ENCODE measurements around the gene LRRC49. TPM values are rescaled to one million over a fixed set of nuclear protein-coding genes. Genes with fewer than 3 reads are reported as not detected.

Gene LRRC49
- total RNA-seq, 1 experiment from 2014 or later: 8.3 TPM

- Histone ChIP-seq H2BK12ac (ENCODE audit: insufficient read length, low read depth, low read length) (no peak overlapping the region), H3K14ac (ENCODE audit: insufficient read depth, low read length) (no peak overlapping the region), H2BK120ac (ENCODE audit: low read depth, low read length, poor library complexity, severe bottlenecking) (no peak overlapping the region), H3K9ac (ENCODE audit: extremely low read depth, insufficient read length, low read length) (no peak overlapping the region), H3K23ac (ENCODE audit: insufficient read length, low read depth, low read length) (no peak overlapping the region), H2AK5ac (ENCODE audit: insufficient read length, low read length) (no peak overlapping the region), H4K5ac (ENCODE audit: insufficient read length, low read depth, low read length) (no peak overlapping the region), H4K91ac (ENCODE audit: insufficient read length, low read depth, low read length) (no peak overlapping the region), H3K4me1 (ENCODE audit: insufficient read depth, low read length) (no peaks in the 10 kb centered on the region), H3K27ac (ENCODE audit: insufficient read length, low read depth, low read length) (no peak overlapping the region), H3K9me3 (ENCODE audit: control insufficient read depth, low read depth, low read length) (no peaks in the 10 kb centered on the region), H3T11ph (ENCODE audit: low read length) (no peak overlapping the region), H2BK5ac (ENCODE audit: insufficient read length, low read length) (no peak overlapping the region), H2BK15ac (ENCODE audit: low read depth, low read length) (no peak overlapping the region), H2BK20ac (ENCODE audit: low read depth, low read length, poor library complexity, severe bottlenecking) (no peak overlapping the region), H2AFZ (ENCODE audit: low read length) (no peak overlapping the region), H4K8ac (replicated peaks; ENCODE audit: insufficient read length, low read depth, low read length) (no peak overlapping the region), H3K23me2 (ENCODE audit: insufficient read length, low read depth, low read length, poor library complexity, severe bottlenecking) (no peaks in the 10 kb centered on the region), H3K79me1 (ENCODE audit: insufficient read depth, low read depth, low read length, poor library complexity, severe bottlenecking) (no peaks in the 10 kb centered on the region), H4K20me1 (ENCODE audit: control insufficient read depth, insufficient read depth, insufficient read length) (no peaks in the 10 kb centered on the region), H3K4ac (ENCODE audit: low read depth, low read length) (no peak overlapping the region), H3K18ac (ENCODE audit: insufficient read length, low read depth, low read length) (no peak overlapping the region), H3K56ac (ENCODE audit: insufficient read length, low read depth, low read length) (no peak overlapping the region), H3K79me2 (ENCODE audit: insufficient read depth, low read length) (no peaks in the 10 kb centered on the region), H3K4me2 (ENCODE audit: insufficient read depth, insufficient read length, low read length) (no peak overlapping the region), H3K27me3 (ENCODE audit: insufficient read depth, low read length) (no peaks in the 10 kb centered on the region)
- Mint-ChIP-seq H3K36me3 (ENCODE audit: insufficient read depth in 1 of 3, low read depth in 3 of 3) (no peaks in the 10 kb centered on the region; a peak in 1 of 7 replicates), H3K4me1 (no peaks in the 10 kb centered on the region), H3K4me3 (no peak overlapping the region), H3K27me3 (ENCODE audit: low read depth) (no peaks in the 10 kb centered on the region), H3K27ac (no peak overlapping the region), H3K9me3 (no peaks in the 10 kb centered on the region)
- TF ChIP-seq CTCF (conservative IDR thresholded peaks at IDR 0.05): no peak
- no peak for DNase-seq
- WGBS (ENCODE audit: extremely low coverage, insufficient read length, low lambda C conversion rate): no CpG with 5 or more reads among the region's 2 CpGs
Observed at GRCh38 chr15:70922119-70922518, 29.5 kb downstream of the LRRC49 start.
